ENCODE results near the gene FERD3L.

The FERD3L gene, protein sequence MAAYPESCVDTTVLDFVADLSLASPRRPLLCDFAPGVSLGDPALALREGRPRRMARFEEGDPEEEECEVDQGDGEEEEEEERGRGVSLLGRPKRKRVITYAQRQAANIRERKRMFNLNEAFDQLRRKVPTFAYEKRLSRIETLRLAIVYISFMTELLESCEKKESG

DNA sequence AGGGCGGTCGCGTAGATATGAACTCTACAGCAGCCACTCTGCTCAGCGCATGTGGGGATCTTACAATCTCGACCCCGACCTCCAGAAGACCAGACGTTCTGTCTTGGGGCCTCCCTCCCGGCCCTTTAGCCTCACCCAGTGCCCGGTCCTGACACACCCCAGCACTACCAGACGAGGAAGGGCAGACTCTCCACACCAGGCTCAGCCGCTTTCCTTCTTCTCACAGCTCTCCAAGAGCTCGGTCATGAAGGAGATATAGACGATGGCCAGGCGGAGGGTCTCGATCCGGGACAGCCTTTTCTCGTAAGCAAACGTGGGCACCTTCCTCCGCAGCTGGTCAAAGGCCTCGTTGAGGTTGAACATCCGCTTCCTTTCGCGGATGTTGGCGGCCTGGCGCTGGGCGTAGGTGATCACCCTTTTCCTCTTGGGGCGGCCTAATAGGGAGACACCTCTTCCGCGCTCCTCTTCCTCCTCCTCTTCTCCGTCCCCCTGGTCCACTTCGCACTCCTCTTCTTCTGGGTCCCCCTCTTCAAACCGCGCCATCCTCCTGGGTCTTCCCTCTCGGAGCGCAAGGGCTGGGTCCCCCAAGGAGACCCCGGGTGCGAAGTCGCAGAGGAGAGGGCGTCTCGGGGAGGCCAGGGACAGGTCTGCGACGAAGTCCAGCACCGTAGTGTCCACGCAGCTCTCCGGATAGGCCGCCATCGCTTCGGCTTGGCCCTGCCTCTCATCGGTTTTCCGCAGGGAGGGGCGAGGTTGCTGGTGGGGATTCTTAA, at the start of gene FERD3L:
FERD3L (minus strand) TSS at position 761 of the 773 bp plus-strand sequence; CDS start at position 702, 59 bp downstream.
- H3K4me3 ChIP-seq (ENCODE audit: low read depth, low read length) = peak within 1 kb of the TSS; percentile 18

DNA sequence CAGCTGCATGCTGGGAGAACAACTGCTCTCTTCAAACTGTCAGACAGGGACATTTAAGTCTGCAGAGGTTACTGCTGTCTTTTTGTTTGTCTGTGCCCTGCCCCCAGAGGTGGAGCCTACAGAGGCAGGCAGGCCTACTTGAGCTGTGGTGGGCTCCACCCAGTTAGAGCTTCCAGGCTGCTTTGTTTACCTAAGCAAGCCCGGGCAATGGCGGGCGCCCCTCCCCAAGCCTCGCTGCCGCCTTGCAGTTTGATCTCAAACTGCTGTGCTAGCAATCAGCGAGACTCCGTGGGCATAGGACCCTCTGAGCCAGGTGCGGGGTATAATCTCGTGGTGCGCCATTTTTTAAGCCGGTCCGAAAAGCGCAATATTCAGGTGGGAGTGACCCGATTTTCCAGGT, 49.2 kb upstream of the FERD3L start:
- H3K4me3 ChIP-seq (ENCODE audit: low read depth, low read length) = peak overlapping the region; percentile 46

DNA sequence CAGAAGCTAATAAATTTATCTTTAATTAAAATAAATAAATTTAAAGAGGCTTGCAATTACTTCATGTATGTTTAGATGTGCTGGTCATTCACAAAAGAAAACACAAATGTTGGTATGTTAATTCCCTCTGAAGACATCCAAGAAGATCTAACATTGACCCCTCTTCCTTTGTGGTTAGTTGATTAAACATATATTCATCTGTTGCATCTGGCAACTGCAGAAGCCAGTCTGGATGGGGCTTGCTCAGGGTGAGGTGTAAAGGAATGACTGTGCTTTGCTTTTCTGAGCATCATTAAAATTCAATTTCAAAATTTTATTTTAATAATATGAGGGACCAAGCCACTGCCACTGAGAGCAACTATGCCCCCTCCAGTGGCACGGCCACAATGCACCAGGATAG, 36.4 kb upstream of the FERD3L start:
- no peak overlapping the region for H3K4me3 ChIP-seq (ENCODE audit: low read depth, low read length)

DNA sequence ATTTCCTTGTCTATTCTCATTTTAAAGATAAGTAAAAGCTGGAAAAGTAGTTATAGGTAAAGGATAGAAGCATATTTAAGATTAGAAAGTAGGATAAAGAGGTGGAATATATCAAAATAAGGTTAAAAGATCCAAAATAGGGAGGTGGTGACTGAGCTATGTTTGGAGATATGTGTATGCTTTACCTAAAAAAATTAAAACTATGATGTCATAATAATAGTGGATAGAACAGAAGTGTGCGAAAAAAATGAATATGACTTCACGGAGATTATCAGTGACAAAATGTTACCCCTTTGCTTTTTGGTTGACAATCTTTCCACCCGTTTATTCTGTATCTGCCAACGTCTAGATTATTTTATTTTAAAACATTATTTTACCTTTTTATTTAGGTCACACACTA, 33.4 kb upstream of the FERD3L start:
- H3K4me3 ChIP-seq (ENCODE audit: low read depth, low read length) = no peak overlapping the region

GRCh38 chr7:19177269-19177668, 32.0 kb upstream of the FERD3L start:
- no peak overlapping the region for H3K4me3 ChIP-seq (ENCODE audit: low read depth, low read length)

DNA sequence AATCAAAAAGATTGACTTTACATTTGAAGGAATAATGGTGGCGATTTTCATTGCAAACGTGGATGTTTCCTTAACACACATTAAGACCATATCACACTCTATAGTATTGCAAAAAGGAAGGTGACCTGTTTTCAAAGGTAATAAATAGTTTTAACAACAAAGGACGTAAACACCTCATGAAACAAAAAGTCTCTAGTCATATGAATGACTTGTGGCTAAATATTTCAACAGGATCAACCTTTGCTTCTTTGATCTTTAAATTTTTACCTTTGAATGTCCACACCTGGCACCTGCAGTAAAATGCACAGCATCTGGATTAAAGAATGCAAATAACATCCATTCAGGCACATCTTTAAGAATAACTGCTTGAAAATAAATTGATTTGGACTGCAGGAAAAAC, 30.0 kb upstream of the FERD3L start:
- H3K4me3 ChIP-seq (ENCODE audit: low read depth, low read length) = no peak overlapping the region

GRCh38 chr7:19161671-19162070, 16.4 kb upstream of the FERD3L start:
- no peak overlapping the region for H3K4me3 ChIP-seq (ENCODE audit: low read depth, low read length)

DNA sequence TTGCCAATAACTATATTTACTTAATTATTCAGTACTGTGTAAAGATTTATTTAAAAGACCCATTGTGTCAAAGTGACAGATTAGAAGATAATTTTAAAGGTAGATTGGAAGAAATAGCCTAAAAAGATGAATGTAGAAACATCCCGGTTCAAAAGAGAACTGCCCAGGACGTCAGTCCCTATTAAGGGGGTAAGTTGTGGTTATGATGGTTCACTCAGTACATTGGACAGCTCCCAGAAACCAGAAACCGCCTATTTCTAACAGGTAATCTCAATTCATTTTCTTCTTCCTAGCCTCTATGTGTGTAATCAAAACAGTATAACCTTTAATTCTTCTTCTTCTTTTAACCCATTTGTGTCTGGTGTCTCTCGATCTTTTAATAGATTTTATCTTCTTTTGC, 1.5 kb upstream of the FERD3L start:
- H3K4me3 ChIP-seq (ENCODE audit: low read depth, low read length) = no peak overlapping the region

GRCh38 chr7:19145434-19146115, 354 bp upstream of the FERD3L start:
- H3K4me3 ChIP-seq (ENCODE audit: low read depth, low read length) = no peak overlapping the region

GRCh38 chr7:19143881-19144574, 1.2 kb downstream of the FERD3L start:
- peak overlapping the region; percentile 57 for H3K4me3 ChIP-seq (ENCODE audit: low read depth, low read length)

- no peak overlapping the region for H3K4me3 ChIP-seq (ENCODE audit: low read depth, low read length)
These were observed 5.4 kb downstream of the FERD3L start for GRCh38 chr7:19139706-19140327.

DNA sequence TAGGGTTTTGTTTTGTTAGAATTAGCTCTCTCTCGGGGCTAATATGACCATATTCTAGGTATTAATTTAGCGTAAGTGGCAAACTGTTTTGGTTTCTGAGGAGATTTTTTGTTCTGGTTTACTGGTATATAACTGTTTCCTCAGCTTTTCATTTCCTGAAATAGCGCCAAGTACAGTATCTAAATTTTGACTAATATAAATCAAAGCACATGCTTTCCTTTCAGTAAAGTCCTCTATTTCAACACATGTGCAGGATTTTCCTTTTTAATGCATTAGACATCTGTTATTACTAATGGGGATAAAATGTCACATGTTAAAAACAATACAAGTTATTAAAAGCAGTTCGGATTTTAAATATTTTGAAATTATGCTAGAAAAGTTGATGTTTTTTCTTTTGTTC, 11.3 kb downstream of the FERD3L start:
- H3K4me3 ChIP-seq (ENCODE audit: low read depth, low read length) = no peak overlapping the region

GRCh38 chr7:19133390-19133789, 11.8 kb downstream of the FERD3L start:
- H3K4me3 ChIP-seq (ENCODE audit: low read depth, low read length) = no peak overlapping the region

DNA sequence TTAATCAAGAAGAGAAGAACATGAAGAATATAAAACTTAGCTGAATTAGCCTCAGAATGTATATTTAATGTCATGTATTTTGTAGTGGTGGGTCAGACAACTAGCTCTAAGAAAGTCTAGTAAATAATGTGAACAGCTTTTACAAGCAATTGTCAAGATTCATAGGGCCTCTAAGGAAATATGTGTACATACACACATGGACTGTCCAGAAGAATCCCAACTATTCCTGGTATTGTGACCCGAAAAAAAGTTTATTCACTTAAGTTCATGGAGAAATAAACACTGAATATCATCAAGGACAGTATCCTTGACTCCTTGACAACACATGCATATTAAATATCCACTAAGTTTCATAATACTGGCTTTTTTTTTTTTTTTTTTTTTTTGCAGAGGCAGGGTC, 16.4 kb downstream of the FERD3L start:
- H3K4me3 ChIP-seq (ENCODE audit: low read depth, low read length) = no peak overlapping the region

DNA sequence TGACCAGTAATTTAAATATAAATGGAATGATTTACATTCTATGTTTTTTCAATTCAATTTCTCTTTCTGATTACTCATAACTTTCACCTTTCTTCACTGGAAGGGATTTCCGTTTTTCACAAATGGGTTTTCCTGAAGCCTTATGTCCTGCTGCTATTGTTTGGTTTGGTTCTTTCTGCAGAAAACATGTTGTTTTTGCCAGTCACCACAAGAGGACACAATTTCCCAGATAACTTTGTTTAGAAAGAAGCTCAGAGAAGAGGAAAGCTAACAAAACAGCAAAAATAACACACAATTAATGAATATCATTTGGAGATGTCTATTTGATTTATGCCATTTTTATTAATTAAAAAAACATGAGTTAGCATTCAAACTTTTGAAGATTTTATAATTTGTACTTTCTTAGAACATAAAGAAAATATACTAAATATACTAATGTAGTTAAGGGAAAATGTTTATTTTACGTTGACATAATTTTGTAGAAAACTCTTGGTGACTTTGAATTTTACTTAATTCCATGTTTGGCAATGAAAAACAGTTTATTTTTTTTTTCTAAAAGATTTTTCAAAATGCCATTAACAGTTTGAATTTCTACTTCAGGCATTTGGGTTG, 23.1 kb downstream of the FERD3L start:
- no peak overlapping the region for H3K4me3 ChIP-seq (ENCODE audit: low read depth, low read length)

- no peak overlapping the region for H3K4me3 ChIP-seq (ENCODE audit: low read depth, low read length)
These were observed 25.2 kb downstream of the FERD3L start for GRCh38 chr7:19119870-19120486.

- no peak overlapping the region for H3K4me3 ChIP-seq (ENCODE audit: low read depth, low read length)
These were observed 25.8 kb downstream of the FERD3L start for GRCh38 chr7:19119372-19119771.

DNA sequence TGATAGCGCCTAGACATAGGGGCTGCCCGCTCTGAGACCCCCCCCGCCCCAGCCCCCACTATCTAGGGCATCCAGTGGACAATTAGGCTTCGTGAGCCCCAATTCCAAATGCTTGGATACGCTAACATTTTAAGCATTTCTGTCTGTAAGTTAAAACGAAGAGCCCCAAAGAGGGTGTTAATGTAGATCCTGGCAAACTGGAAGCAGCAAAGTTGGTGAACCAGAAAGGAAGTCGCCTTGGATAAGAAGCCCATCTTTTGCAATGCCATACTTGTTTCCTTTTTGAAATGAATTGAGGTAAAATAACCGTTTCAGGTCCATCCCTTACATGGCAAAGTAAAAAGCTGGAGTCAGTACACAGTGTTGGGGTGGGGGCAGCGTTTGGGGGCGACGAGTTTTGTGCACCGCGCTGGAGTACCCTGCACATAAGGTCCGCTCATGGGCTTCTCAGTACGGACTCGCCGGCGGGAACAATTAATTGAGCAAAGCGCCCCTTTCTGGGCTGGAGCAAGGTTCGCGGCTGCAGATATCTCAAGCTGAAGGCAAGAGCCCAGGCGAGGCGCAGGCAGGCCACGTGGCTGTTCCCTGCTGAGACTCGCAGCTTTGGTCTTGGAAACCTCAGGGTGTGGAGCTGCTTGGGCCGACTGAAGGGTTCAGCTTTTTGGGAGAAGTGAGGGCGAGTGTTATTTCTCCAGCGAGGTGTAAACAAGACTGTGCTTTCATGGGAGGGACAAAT, 26.4 kb downstream of the FERD3L start:
- H3K4me3 ChIP-seq (ENCODE audit: low read depth, low read length) = no peak overlapping the region

DNA sequence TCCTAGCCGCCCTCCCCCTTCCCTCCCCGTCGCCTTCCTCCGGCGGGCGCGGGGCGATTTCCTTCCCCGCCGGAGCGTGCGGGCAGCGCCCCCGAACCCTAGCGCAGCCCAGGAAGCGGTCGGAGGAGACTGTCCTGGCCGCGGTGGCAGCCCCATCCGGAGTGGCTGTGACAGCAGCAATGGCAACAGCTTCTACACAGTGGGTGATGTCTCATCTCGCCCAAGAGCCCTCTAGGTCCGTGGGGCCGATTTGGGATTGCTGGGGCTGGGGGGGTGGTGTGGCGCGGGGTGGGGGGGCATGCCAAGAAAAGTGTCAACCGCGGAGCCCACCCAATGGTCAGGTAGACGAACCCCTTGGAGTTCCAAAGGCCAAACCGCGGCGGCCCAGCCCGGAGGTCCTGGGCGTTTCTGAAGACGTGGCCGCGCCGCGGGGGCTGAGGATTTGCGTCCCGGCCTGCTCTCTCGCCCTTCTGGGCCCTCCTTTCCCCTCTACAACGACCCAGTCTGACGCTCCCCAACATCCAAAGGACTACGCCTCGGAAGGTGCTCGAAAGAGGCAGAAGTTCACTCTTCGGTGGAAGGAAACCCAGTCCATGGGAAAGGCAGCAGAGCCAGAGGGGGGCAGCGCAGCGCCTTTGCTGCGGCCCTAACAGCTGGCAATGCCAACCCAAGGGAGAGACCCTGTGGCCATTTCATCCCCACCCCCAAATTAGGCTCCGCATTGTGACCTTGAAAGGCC, 27.2 kb downstream of the FERD3L start:
- peak overlapping the region; percentile 30 for H3K4me3 ChIP-seq (ENCODE audit: low read depth, low read length)

Measured in iPS-11a (cell line).